Stimulated activated CD8-positive, alpha-beta memory T cell treated with anti-CD3 and anti-CD28 coated beads, Interleukin-15, amount 100 ng/mL, for 1 hour (primary cell): ENCODE measurements around the gene MOCS1.

Experiments
- DNase-seq: peaks from one replicate; pipeline ENCODE4 v3.0.0-alpha.2; 2020; ENCODE audit warnings: low read depth

MOCS1 gene

GRCh38 chr6:39876111-39876510 is 58.2 kb downstream of the MOCS1 start:
- DNase-seq, result no peak

- DNase-seq, result no peak
These were observed 60.8 kb downstream of the MOCS1 start for GRCh38 chr6:39873439-39873838.

GRCh38 chr6:39870950-39871349 is 63.3 kb downstream of the MOCS1 start:
- DNase-seq, result no peak

GRCh38 chr6:39867592-39867991 is 66.7 kb downstream of the MOCS1 start:
- no peak for DNase-seq

GRCh38 chr6:39865011-39865888 is 69.0 kb downstream of the MOCS1 start:
- peak; percentile 24 for DNase-seq

- no peak for DNase-seq
These were observed 72.6 kb downstream of the MOCS1 start for GRCh38 chr6:39861663-39862062.

- DNase-seq, result no peak
These were observed 75.2 kb downstream of the MOCS1 start for GRCh38 chr6:39859025-39859424.

GRCh38 chr6:39855356-39855995 is 78.8 kb downstream of the MOCS1 start:
- no peak for DNase-seq
